Subcutaneous adipose tissue (tissue), 4 donors: ENCODE results near the gene POPDC2. TPM values are rescaled to one million over a fixed set of nuclear protein-coding genes. Genes with fewer than 3 reads are reported as not detected.

ENCODE experiments used
- CTCF ChIP-seq: fragments of 450-650 bp; IDR thresholded peaks from one replicate; pipeline ENCODE4 v1.5.1; 2016; ENCODE audit warnings: low read depth, mild to moderate bottlenecking, control low read depth, antibody characterized with exemption, moderate library complexity
- total RNA-seq, 4 donors: library from RNA; depleted of rRNA; stranded (reverse); fragments of >200 nt; gene quantifications; one replicate each; pipeline ENCODE4 v1.1.0, GENCODE V29; 2016

Gene POPDC2
- 1 to 10 TPM; 1.3 to 2.9 (median 1.8) TPM for total RNA-seq

GRCh38 chr3:119660474-119661440 lies at the start of gene POPDC2:
POPDC2 (minus strand) TSS chr3:119660589; CDS start chr3:119660423, 166 bp downstream.
- no peak for TF ChIP-seq CTCF

GRCh38 chr3:119703820-119704531 lies 43.6 kb upstream of the POPDC2 start:
- TF ChIP-seq CTCF = no peak

GRCh38 chr3:119702530-119703527 lies 42.4 kb upstream of the POPDC2 start, which contains the start of gene CFAP91:
CFAP91 (plus strand) TSS chr3:119703022; CDS start chr3:119703099, 77 bp downstream.
- TF ChIP-seq CTCF = no peak

GRCh38 chr3:119700920-119701734 lies 40.7 kb upstream of the POPDC2 start:
- TF ChIP-seq CTCF = no peak

GRCh38 chr3:119700269-119700919 lies 40.0 kb upstream of the POPDC2 start:
- TF ChIP-seq CTCF = no peak

- no peak for TF ChIP-seq CTCF
Measured at GRCh38 chr3:119697394-119697793, 37.0 kb upstream of the POPDC2 start.
